Subcutaneous abdominal adipose tissue (tissue), 5 donors: ENCODE measurements around the gene ATG5.

Experiments
- H3K27ac ChIP-seq: one replicate; pipeline ENCODE4 v1.7.0; 2013; ENCODE audit warnings: low read depth, mild to moderate bottlenecking, inconsistent platforms, low read length, moderate library complexity
- H3K27me3 ChIP-seq, 5 donors: one replicate each; pipeline ENCODE4 v1.7.0; 2013; ENCODE audit warnings: low read length in 5 of 5, inconsistent platforms in 1 of 5; ENCODE audit not compliant: control insufficient read depth in 5 of 5, insufficient read depth in 4 of 5
- H3K36me3 ChIP-seq, 5 donors: one replicate each; pipeline ENCODE4 v1.7.0; 2013; ENCODE audit warnings: low read length in 5 of 5; ENCODE audit not compliant: control insufficient read depth in 5 of 5, insufficient read depth in 5 of 5
- H3K4me1 ChIP-seq, 5 donors: one replicate each; pipeline ENCODE4 v1.7.0; 2013; ENCODE audit warnings: low read length in 5 of 5, mild to moderate bottlenecking in 3 of 5, moderate library complexity in 1 of 5; ENCODE audit not compliant: control insufficient read depth in 5 of 5, insufficient read depth in 5 of 5
- H3K4me3 ChIP-seq, 5 donors: one replicate each; pipeline ENCODE4 v1.7.0; 2013; ENCODE audit warnings: low read length in 5 of 5, low read depth in 1 of 5
- H3K9ac ChIP-seq, 5 donors: one replicate each; pipeline ENCODE4 v1.7.0; 2013; ENCODE audit warnings: low read length in 5 of 5, mild to moderate bottlenecking in 4 of 5, moderate library complexity in 3 of 5
- H3K9me3 ChIP-seq, 5 donors: one replicate each; pipeline ENCODE4 v1.7.0; 2013; ENCODE audit warnings: low read length in 5 of 5; ENCODE audit not compliant: control insufficient read depth in 5 of 5
- donor health status: healthy.
- donor health status: healthy.
- donor health status: healthy.
- donor health status: healthy.
- donor health status: healthy.

ATG5 gene

DNA sequence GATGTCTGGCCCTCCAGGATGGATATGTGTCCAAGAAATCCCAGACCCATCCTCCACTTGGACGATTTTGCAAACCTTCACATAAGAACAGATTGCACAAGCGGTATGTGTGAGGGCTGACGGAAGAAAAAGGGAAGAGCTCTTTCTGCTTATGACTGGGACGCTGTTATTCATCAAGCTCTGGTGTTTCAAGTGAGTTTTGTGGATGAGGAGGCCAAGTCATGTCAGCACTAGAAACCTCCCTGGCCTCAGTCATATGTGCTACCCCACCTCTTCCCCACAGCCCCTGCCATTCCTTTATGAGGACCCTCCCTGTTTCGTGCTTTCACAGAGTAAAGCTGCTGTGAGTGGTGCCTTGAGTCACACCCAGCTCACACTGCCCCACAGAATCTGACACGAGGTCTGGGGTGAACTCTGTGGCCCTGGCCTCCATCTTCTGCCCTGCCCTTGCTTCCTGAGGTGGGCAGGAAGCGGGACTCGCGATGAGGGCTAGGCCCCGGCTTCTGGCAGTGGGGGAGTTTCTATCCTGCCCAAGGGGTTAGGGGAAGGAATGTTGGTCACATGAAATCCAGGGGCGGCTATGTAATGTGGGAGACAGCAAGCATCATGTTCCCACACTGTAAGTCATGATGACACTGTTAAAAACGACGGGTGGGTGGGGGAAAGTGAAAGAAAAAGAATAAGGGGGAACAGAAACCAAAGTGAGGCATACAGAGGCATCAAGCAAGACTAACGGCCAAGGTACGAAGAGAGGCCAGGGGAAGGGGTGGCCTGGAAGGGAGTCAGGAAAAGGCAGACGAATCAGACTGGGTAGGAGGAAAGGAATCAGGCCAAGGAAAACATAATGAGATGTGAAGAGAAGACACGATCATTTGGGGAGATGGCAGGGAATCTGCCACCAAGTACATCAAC, 161.3 kb downstream of the ATG5 start:
- H3K36me3 ChIP-seq: no peaks in the 10 kb centered on the region
- peak overlapping the region; percentile 51 for H3K27ac ChIP-seq
- no peaks in the 10 kb centered on the region for H3K27me3 ChIP-seq
- H3K9me3 ChIP-seq: no peaks in the 10 kb centered on the region
- H3K9ac ChIP-seq: peak overlapping the region in 2 of 5 donors; percentile 43 to 51
- peak overlapping the region in 3 of 5 donors; percentile 21 to 36 (median 23) for H3K4me3 ChIP-seq
- H3K4me1 ChIP-seq: peaks cover 10 to 24% (median 18%) of the 10 kb centered on the region in 5 donors

GRCh38 chr6:106163446-106163965, 162.1 kb downstream of the ATG5 start:
- H3K36me3 ChIP-seq: no peaks in the 10 kb centered on the region
- H3K9me3 ChIP-seq: no peaks in the 10 kb centered on the region
- no peaks in the 10 kb centered on the region for H3K27me3 ChIP-seq
- H3K9ac ChIP-seq: no peak overlapping the region
- H3K4me1 ChIP-seq: peaks cover 10 to 24% (median 18%) of the 10 kb centered on the region in 5 donors
- peak overlapping the region in 4 of 5 donors; percentile 9 to 36 (median 18) for H3K4me3 ChIP-seq
- peak overlapping the region; percentile 27 for H3K27ac ChIP-seq

GRCh38 chr6:106162921-106163320, 162.6 kb downstream of the ATG5 start:
- Histone ChIP-seq H3K9ac (no peak overlapping the region), H3K27ac (no peak overlapping the region), H3K4me3 (no peak overlapping the region), H3K9me3 (no peaks in the 10 kb centered on the region), H3K27me3 (no peaks in the 10 kb centered on the region), H3K36me3 (no peaks in the 10 kb centered on the region), H3K4me1 (peaks cover 10 to 24% (median 18%) of the 10 kb centered on the region in 5 donors)

DNA sequence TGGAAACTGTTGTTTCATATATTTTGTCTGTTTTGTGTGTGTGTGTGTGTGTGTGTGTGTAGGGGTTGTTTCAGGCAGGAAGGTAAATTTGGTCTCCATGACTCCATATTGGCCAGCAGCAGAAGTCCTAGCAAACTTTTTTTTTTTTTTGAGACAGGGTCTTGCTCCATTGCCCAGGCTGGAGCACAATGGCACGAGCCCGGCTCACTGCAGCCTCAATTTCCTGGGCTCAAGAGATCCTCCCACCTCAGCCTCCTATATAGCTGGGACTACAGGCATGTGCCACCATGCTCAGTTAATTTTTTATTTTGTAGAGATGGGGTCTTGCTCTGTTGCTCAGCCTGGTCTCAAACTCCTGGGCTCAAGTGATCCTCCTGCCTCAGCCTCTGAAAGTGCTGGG, 163.7 kb downstream of the ATG5 start:
- H3K27ac ChIP-seq: no peak overlapping the region
- peaks cover 10 to 24% (median 18%) of the 10 kb centered on the region in 5 donors for H3K4me1 ChIP-seq
- H3K9me3 ChIP-seq: no peaks in the 10 kb centered on the region
- no peaks in the 10 kb centered on the region for H3K27me3 ChIP-seq
- no peak overlapping the region for H3K4me3 ChIP-seq
- H3K36me3 ChIP-seq: no peaks in the 10 kb centered on the region
- H3K9ac ChIP-seq: no peak overlapping the region

DNA sequence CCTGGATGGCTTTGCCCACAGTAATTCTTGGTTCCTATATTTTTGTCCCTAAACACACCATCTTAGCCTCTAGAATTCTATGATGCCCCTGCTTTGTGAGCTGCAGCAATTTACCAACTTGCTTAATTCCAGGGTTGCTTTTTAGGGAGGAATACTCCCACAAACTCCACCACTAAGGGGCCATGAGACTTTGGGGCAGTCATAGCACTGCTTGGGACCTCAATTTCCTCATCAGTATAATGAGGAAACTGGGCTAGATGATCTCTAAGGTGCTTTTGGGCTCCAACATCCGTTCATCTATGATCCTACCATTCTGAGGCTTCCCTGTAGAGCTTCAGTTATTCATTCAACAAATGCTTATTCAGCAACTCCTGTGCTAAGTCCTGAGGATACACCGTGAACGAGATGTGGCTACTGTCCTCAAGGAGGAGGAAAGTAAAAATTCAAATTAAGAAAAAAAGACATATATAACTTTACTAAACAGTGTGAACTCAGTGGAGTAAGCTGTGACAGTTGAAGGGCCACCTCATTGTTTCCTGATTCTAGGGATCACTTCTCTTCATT, 164.2 kb downstream of the ATG5 start:
- Histone ChIP-seq H3K4me1 (peaks cover 10 to 24% (median 18%) of the 10 kb centered on the region in 5 donors), H3K4me3 (no peak overlapping the region), H3K36me3 (no peaks in the 10 kb centered on the region), H3K27me3 (no peaks in the 10 kb centered on the region), H3K9ac (no peak overlapping the region), H3K27ac (no peak overlapping the region), H3K9me3 (no peaks in the 10 kb centered on the region)

GRCh38 chr6:106160189-106160588, 165.4 kb downstream of the ATG5 start:
- no peak overlapping the region for H3K27ac ChIP-seq
- H3K9ac ChIP-seq: no peak overlapping the region
- H3K4me1 ChIP-seq: peaks cover 10 to 24% (median 18%) of the 10 kb centered on the region in 5 donors
- no peak overlapping the region for H3K4me3 ChIP-seq
- H3K36me3 ChIP-seq: no peaks in the 10 kb centered on the region
- H3K27me3 ChIP-seq: no peaks in the 10 kb centered on the region
- no peaks in the 10 kb centered on the region for H3K9me3 ChIP-seq

DNA sequence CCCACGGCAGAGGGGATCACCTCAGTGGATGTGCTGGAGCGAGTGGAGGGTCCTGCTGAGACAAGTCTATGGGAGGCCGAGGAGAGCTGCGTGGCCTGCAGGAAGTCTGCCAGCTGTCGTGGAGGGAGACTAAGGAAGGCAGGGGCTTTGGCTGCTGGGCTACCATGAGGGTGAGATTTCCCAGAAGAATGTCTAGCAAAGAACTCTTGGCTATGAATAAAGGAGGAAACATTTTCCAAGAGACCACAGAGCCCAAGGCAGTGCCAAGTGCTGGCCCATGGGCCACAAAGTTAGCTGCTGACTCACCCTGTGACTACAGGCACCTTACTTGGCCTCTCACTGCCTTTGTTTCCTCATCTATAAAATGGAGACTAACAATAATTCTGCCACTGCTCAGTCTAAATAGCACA, 166.0 kb downstream of the ATG5 start:
- Histone ChIP-seq H3K9ac (no peak overlapping the region), H3K27ac (no peak overlapping the region), H3K36me3 (no peaks in the 10 kb centered on the region), H3K27me3 (no peaks in the 10 kb centered on the region), H3K4me3 (no peak overlapping the region), H3K9me3 (no peaks in the 10 kb centered on the region), H3K4me1 (peaks cover 8 to 22% (median 17%) of the 10 kb centered on the region in 5 donors)

GRCh38 chr6:106158816-106159215, 166.7 kb downstream of the ATG5 start:
- H3K27ac ChIP-seq: no peak overlapping the region

GRCh38 chr6:106156863-106157262, 168.7 kb downstream of the ATG5 start:
- H3K27ac ChIP-seq: no peak overlapping the region
- no peaks in the 10 kb centered on the region for H3K36me3 ChIP-seq
- no peaks in the 10 kb centered on the region for H3K27me3 ChIP-seq
- no peak overlapping the region for H3K9ac ChIP-seq
- no peaks in the 10 kb centered on the region for H3K9me3 ChIP-seq
- H3K4me1 ChIP-seq: peaks cover 0 to 4% (median 0%) of the 10 kb centered on the region in 5 donors
- H3K4me3 ChIP-seq: no peak overlapping the region

More at GRCh38 chr6:106158816-106159215, 166.7 kb downstream of the ATG5 start:
- H3K4me1 ChIP-seq: peaks cover 5 to 15% (median 10%) of the 10 kb centered on the region in 5 donors
- H3K27me3 ChIP-seq: no peaks in the 10 kb centered on the region
- no peak overlapping the region for H3K9ac ChIP-seq
- H3K4me3 ChIP-seq: no peak overlapping the region
- H3K36me3 ChIP-seq: no peaks in the 10 kb centered on the region
- H3K9me3 ChIP-seq: no peaks in the 10 kb centered on the region

GRCh38 chr6:106156413-106156812, 169.1 kb downstream of the ATG5 start:
- H3K9me3 ChIP-seq: no peaks in the 10 kb centered on the region
- H3K27me3 ChIP-seq: no peaks in the 10 kb centered on the region
- H3K9ac ChIP-seq: no peak overlapping the region
- no peaks in the 10 kb centered on the region for H3K36me3 ChIP-seq
- no peak overlapping the region for H3K4me3 ChIP-seq
- H3K4me1 ChIP-seq: peaks cover 0 to 4% (median 0%) of the 10 kb centered on the region in 5 donors
- H3K27ac ChIP-seq: no peak overlapping the region
